AG10803 (cell line): Measurements from ENCODE around the gene ARFGAP3.

ENCODE experiments used
- DNase-seq: peaks from one replicate; pipeline ENCODE4 v3.0.0; 2010; ENCODE audit warnings: low read depth
- H3K4me3 ChIP-seq: 2 replicates; pipeline ENCODE4 v1.5.1; 2011; ENCODE audit warnings: mild to moderate bottlenecking, low read length, control low read depth
- CTCF ChIP-seq: conservative IDR thresholded peaks from 2 replicates; pipeline ENCODE4 v1.5.1; 2011; ENCODE audit warnings: mild to moderate bottlenecking, low read length, control low read depth, inconsistent platforms

The ARFGAP3 gene

GRCh38 chr22:42801252-42802080 lies 55.6 kb downstream of the ARFGAP3 start:
- DNase-seq: no peak
- TF ChIP-seq CTCF: no peak
- H3K4me3 ChIP-seq: no peak overlapping the region

GRCh38 chr22:42800451-42801251 lies 56.4 kb downstream of the ARFGAP3 start:
- DNase-seq: no peak
- no peak overlapping the region for H3K4me3 ChIP-seq
- TF ChIP-seq CTCF: no peak

GRCh38 chr22:42799461-42800405 lies 57.3 kb downstream of the ARFGAP3 start:
- no peak for DNase-seq
- no peak for TF ChIP-seq CTCF
- no peak overlapping the region for H3K4me3 ChIP-seq

GRCh38 chr22:42799061-42799460 lies 58.0 kb downstream of the ARFGAP3 start:
- no peak for TF ChIP-seq CTCF
- H3K4me3 ChIP-seq: no peak overlapping the region
- no peak for DNase-seq

GRCh38 chr22:42797011-42797410 lies 60.1 kb downstream of the ARFGAP3 start:
- TF ChIP-seq CTCF: no peak
- no peak overlapping the region for H3K4me3 ChIP-seq
- DNase-seq: no peak

GRCh38 chr22:42796081-42796480 lies 61.0 kb downstream of the ARFGAP3 start:
- no peak for DNase-seq
- no peak overlapping the region for H3K4me3 ChIP-seq
- no peak for TF ChIP-seq CTCF
